Measurements from ENCODE around the gene STOML3.
A peak's percentile ranks its signal among the peaks of the same experiment; 100 is the strongest.

Gene STOML3, protein sequence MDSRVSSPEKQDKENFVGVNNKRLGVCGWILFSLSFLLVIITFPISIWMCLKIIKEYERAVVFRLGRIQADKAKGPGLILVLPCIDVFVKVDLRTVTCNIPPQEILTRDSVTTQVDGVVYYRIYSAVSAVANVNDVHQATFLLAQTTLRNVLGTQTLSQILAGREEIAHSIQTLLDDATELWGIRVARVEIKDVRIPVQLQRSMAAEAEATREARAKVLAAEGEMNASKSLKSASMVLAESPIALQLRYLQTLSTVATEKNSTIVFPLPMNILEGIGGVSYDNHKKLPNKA

DNA sequence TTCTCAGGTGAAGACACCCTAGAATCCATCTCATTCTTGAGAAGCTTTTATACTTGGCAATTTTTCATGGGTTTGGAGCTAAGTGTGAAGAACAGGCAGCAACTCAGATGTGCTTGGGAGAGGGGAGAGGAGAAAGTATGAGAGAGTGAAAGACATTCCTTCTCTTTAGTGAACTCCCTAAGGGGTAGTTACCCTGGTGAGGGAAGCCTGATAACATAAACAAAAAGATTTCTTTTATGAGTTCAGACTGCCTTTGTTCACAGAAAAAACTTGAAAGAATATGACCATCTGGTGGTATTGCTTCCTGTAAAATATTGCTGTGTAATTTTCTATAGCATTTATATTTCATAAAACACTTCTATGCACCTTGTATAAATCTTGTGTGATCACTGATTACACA is at the start of gene STOML3:
Gene STOML3, minus strand, starts transcription at position 139 of the 400 bp plus-strand sequence. Its CDS starts 110 bp downstream, at position 29.
- TF ChIP-seq CREB1 (IDR thresholded peaks at IDR 0.05; ENCODE audit: low read depth) (no peak), FOXM1 (IDR thresholded peaks at IDR 0.05; ENCODE audit: borderline replicate concordance, low read depth) (no peak), EGR1 (IDR thresholded peaks at IDR 0.05) (no peak), CEBPB (IDR thresholded peaks at IDR 0.05) (no peak), EP300 (IDR thresholded peaks at IDR 0.05; ENCODE audit: borderline replicate concordance) (no peak), YY1 (IDR thresholded peaks at IDR 0.05; ENCODE audit: low read depth) (no peak), TEAD4 (IDR thresholded peaks at IDR 0.05) (no peak), TAF1 (IDR thresholded peaks at IDR 0.05; ENCODE audit: low read depth) (no peak), RAD21 (IDR thresholded peaks at IDR 0.05; ENCODE audit: low read depth) (no peak), NFIC (IDR thresholded peaks at IDR 0.05) (no peak), TCF12 (IDR thresholded peaks at IDR 0.05; ENCODE audit: low read depth) (no peak), ZBTB7A (IDR thresholded peaks at IDR 0.05; ENCODE audit: low read depth) (no peak)
- TF ChIP-seq, protein P1, sequence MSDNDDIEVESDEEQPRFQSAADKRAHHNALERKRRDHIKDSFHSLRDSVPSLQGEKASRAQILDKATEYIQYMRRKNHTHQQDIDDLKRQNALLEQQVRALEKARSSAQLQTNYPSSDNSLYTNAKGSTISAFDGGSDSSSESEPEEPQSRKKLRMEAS (IDR thresholded peaks at IDR 0.05): no peak
- TF ChIP-seq, protein P2, sequence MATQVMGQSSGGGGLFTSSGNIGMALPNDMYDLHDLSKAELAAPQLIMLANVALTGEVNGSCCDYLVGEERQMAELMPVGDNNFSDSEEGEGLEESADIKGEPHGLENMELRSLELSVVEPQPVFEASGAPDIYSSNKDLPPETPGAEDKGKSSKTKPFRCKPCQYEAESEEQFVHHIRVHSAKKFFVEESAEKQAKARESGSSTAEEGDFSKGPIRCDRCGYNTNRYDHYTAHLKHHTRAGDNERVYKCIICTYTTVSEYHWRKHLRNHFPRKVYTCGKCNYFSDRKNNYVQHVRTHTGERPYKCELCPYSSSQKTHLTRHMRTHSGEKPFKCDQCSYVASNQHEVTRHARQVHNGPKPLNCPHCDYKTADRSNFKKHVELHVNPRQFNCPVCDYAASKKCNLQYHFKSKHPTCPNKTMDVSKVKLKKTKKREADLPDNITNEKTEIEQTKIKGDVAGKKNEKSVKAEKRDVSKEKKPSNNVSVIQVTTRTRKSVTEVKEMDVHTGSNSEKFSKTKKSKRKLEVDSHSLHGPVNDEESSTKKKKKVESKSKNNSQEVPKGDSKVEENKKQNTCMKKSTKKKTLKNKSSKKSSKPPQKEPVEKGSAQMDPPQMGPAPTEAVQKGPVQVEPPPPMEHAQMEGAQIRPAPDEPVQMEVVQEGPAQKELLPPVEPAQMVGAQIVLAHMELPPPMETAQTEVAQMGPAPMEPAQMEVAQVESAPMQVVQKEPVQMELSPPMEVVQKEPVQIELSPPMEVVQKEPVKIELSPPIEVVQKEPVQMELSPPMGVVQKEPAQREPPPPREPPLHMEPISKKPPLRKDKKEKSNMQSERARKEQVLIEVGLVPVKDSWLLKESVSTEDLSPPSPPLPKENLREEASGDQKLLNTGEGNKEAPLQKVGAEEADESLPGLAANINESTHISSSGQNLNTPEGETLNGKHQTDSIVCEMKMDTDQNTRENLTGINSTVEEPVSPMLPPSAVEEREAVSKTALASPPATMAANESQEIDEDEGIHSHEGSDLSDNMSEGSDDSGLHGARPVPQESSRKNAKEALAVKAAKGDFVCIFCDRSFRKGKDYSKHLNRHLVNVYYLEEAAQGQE (IDR thresholded peaks at IDR 0.05; ENCODE audit: low read depth): no peak
- TF ChIP-seq, protein P3, sequence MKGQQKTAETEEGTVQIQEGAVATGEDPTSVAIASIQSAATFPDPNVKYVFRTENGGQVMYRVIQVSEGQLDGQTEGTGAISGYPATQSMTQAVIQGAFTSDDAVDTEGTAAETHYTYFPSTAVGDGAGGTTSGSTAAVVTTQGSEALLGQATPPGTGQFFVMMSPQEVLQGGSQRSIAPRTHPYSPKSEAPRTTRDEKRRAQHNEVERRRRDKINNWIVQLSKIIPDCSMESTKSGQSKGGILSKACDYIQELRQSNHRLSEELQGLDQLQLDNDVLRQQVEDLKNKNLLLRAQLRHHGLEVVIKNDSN (IDR thresholded peaks at IDR 0.05): no peak

DNA sequence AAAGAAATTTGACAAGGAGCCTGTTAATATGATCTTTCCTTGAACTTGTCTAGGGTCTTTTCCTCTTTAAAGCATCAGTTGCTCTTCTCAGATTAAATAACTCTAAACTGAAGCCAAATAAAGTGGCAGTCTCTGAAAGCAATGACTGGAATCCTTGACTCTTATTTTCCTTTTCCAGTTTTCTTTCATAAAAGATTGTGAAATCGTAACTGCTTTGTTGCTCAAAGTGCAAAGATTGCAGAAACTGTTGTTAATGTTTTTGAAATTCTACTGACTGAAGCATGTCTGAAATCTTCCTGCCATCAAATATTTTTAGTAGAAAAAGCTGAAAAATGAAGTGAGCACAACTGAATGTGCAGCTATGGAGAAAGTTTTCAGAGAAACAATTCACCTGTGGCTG is 49.6 kb upstream of the STOML3 start:
- TF ChIP-seq, protein P3 (IDR thresholded peaks at IDR 0.05): no peak
- no peak for TF ChIP-seq RAD21 (IDR thresholded peaks at IDR 0.05; ENCODE audit: low read depth)

DNA sequence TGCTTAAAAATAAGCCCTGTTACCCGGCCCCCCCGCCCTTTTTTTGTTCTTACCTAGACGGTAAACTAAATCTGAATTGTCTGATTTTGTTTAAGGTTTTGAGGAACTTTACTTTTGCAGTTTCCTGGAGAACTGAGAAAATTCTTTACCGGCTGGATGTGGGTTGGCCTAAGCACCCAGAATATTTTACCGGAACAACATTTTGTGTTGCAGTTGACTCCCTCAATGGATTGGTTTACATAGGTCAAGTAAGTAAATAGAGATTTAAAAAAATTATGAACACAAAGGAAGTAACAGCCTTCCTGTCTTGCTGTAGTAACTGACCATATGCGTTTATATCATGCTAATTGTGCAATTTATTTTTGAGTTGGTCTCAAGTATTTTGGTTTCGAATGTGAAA is 48.4 kb upstream of the STOML3 start:
- TF ChIP-seq, protein P2 (IDR thresholded peaks at IDR 0.05; ENCODE audit: low read depth): no peak
- no peak for TF ChIP-seq RAD21 (IDR thresholded peaks at IDR 0.05; ENCODE audit: low read depth)
- no peak for TF ChIP-seq CREB1 (IDR thresholded peaks at IDR 0.05; ENCODE audit: low read depth)
- no peak for TF ChIP-seq NFIC (IDR thresholded peaks at IDR 0.05)
- no peak for TF ChIP-seq ZBTB7A (IDR thresholded peaks at IDR 0.05; ENCODE audit: low read depth)
- no peak for TF ChIP-seq EP300 (IDR thresholded peaks at IDR 0.05; ENCODE audit: borderline replicate concordance)
- no peak for TF ChIP-seq EGR1 (IDR thresholded peaks at IDR 0.05)
- TF ChIP-seq TAF1 (IDR thresholded peaks at IDR 0.05; ENCODE audit: low read depth): no peak
- TF ChIP-seq, protein P1 (IDR thresholded peaks at IDR 0.05): no peak
- TF ChIP-seq CEBPB (IDR thresholded peaks at IDR 0.05): no peak
- no peak for TF ChIP-seq TCF12 (IDR thresholded peaks at IDR 0.05; ENCODE audit: low read depth)
- TF ChIP-seq TEAD4 (IDR thresholded peaks at IDR 0.05): no peak
- TF ChIP-seq YY1 (IDR thresholded peaks at IDR 0.05; ENCODE audit: low read depth): no peak
- TF ChIP-seq, protein P3 (IDR thresholded peaks at IDR 0.05): no peak

DNA sequence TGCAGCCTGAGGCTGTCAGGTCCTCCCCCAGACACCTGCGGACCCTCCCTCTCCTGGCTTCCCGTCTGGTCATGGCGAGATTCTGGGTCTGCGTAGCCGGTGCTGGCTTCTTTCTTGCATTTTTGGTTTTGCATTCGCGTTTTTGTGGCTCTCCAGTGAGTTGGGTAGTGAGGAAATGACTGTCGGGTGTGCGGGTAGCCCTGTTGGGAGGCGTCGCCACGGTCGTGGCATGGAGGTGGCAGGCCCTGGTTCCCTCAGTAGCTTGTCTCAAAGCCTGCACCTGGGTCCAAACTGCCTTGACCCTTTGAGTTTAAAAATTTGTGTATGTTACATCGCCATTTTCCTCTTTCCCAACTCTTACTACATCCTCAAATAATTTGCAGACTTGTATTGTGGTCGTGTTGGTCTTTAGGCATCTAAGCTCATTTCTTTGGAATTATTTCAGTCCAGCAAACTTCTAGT is 48.0 kb upstream of the STOML3 start:
- TF ChIP-seq, protein P2 (IDR thresholded peaks at IDR 0.05; ENCODE audit: low read depth): no peak
- 0 out of 2 replicates have a peak, but pooled peaks have one; percentile 26 for TF ChIP-seq ZBTB7A (IDR thresholded peaks at IDR 0.05; ENCODE audit: low read depth)
